Natural killer cell (primary cell): ENCODE data around the gene KNDC1. TPM values are rescaled to one million over a fixed set of nuclear protein-coding genes. Genes with fewer than 3 reads are reported as not detected.

ENCODE experiments used
- ATAC-seq, 3 donors: fragments of 150-1000 bp in 2 of 3; fragments of 200-7000 bp in 1 of 3; cut with Tn5 transposase; 1 replicate in 1 of 3; 2 replicates in 2 of 3; pipeline ENCODE4 v1.10.0; 2021; ENCODE audit warnings: mild to moderate bottlenecking in 2 of 3, moderate library complexity in 2 of 3
- DNase-seq, 2 donors: peaks; one replicate each; pipeline versions ENCODE4 v3.0.0 to v3.0.0-alpha.2; 2013 to 2021; ENCODE audit warnings: mixed read lengths in 1 of 2
- H3K27ac ChIP-seq: one replicate; pipeline ENCODE4 v1.5.1; 2013; ENCODE audit warnings: mild to moderate bottlenecking, low read length
- H3K27me3 ChIP-seq: one replicate; pipeline ENCODE4 v1.6.1; 2013; ENCODE audit warnings: low read length; ENCODE audit not compliant: control insufficient read depth, insufficient read depth
- H3K36me3 ChIP-seq: one replicate; pipeline ENCODE4 v1.6.1; 2013; ENCODE audit warnings: low read length; ENCODE audit not compliant: control insufficient read depth, insufficient read depth
- H3K4me1 ChIP-seq: one replicate; pipeline ENCODE4 v1.6.1; 2013; ENCODE audit warnings: low read length; ENCODE audit not compliant: control insufficient read depth, insufficient read depth
- H3K4me3 ChIP-seq: one replicate; pipeline ENCODE4 v1.5.1; 2013; ENCODE audit warnings: low read length
- H3K9me3 ChIP-seq: one replicate; pipeline ENCODE4 v1.6.1; 2013; ENCODE audit warnings: low read length; ENCODE audit not compliant: control insufficient read depth, insufficient read depth
- H3K27ac Mint-ChIP-seq, 2 donors: one replicate each; pipeline ENCODE4 v1.8.0; 2022; ENCODE audit warnings: mild to moderate bottlenecking in 2 of 2, mixed read lengths in 2 of 2, moderate library complexity in 1 of 2
- H3K27me3 Mint-ChIP-seq, 2 donors: one replicate each; pipeline ENCODE4 v1.8.0; 2022; ENCODE audit warnings: low read depth in 2 of 2, mixed read lengths in 2 of 2
- H3K36me3 Mint-ChIP-seq: one replicate; pipeline ENCODE4 v1.8.0; 2022; ENCODE audit warnings: mixed read lengths
- H3K4me1 Mint-ChIP-seq, 2 donors: one replicate each; pipeline ENCODE4 v1.8.0; 2022; ENCODE audit warnings: mixed read lengths in 2 of 2
- H3K4me3 Mint-ChIP-seq: one replicate; pipeline ENCODE4 v1.8.0; 2022; ENCODE audit warnings: mild to moderate bottlenecking, moderate library complexity, mixed read lengths
- H3K9me3 Mint-ChIP-seq, 2 donors: one replicate each; pipeline ENCODE4 v1.8.0; 2022; ENCODE audit warnings: mixed read lengths in 2 of 2
- WGBS: methylation state at CpG from one replicate; pipeline ENCODE4 v1.1.7; 2013; ENCODE audit warnings: missing lambda C conversion rate; ENCODE audit not compliant: insufficient coverage; 5-methylcytosine and 5-hydroxymethylcytosine counted together
- intact Hi-C: fragments of 100-400 bp; cut with micrococcal nuclease; formaldehyde crosslinking; loops from one replicate; pipeline ENCODE4 v1.14.2; 2022
- total RNA-seq, 4 donors: library from RNA; stranded (reverse); fragments of 120-200 nt in 1 of 4; gene quantifications; one replicate each; pipeline versions ENCODE4 v1.2.3 to v1.2.4, GENCODE V29; 2013 to 2022
- TF ChIP-seq, protein P1 (sequence below): fragments of 200-600 bp; IDR thresholded peaks from one replicate; pipeline ENCODE4 v1.8.0; 2022; ENCODE audit warnings: antibody characterized with exemption

KNDC1 gene
- total RNA-seq, 3 donors from 2014 or later (not counting 1 experiment from before 2014, with no cell fraction given) = 2.1 to 5.9 TPM; not detected in 1

- DNase-seq = no peak
- no peak for ATAC-seq
- Histone ChIP-seq H3K27me3 (no peaks in the 10 kb centered on the region), H3K36me3 (no peaks in the 10 kb centered on the region), H3K4me1 (no peaks in the 10 kb centered on the region), H3K27ac (no peak overlapping the region), H3K4me3 (no peak overlapping the region), H3K9me3 (no peaks in the 10 kb centered on the region)
- 88% methylated on average over 19 of the region's 19 CpGs for WGBS
- Mint-ChIP-seq H3K9me3 (peaks cover 0 to 6% of the 10 kb centered on the region in 2 donors), H3K27me3 (peaks cover 0 to 10% of the 10 kb centered on the region in 2 donors), H3K4me1 (no peaks in the 10 kb centered on the region), H3K27ac (no peak overlapping the region), H3K4me3 (no peak overlapping the region), H3K36me3 (no peaks in the 10 kb centered on the region)
- TF ChIP-seq, protein P1, sequence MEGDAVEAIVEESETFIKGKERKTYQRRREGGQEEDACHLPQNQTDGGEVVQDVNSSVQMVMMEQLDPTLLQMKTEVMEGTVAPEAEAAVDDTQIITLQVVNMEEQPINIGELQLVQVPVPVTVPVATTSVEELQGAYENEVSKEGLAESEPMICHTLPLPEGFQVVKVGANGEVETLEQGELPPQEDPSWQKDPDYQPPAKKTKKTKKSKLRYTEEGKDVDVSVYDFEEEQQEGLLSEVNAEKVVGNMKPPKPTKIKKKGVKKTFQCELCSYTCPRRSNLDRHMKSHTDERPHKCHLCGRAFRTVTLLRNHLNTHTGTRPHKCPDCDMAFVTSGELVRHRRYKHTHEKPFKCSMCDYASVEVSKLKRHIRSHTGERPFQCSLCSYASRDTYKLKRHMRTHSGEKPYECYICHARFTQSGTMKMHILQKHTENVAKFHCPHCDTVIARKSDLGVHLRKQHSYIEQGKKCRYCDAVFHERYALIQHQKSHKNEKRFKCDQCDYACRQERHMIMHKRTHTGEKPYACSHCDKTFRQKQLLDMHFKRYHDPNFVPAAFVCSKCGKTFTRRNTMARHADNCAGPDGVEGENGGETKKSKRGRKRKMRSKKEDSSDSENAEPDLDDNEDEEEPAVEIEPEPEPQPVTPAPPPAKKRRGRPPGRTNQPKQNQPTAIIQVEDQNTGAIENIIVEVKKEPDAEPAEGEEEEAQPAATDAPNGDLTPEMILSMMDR = no peak
- intact Hi-C loops = no loop called here
Measured at GRCh38 chr10:133195096-133195495, 35.1 kb downstream of the KNDC1 start.

- H3K36me3 Mint-ChIP-seq = no peaks in the 10 kb centered on the region
- H3K9me3 Mint-ChIP-seq = peaks cover 0 to 6% of the 10 kb centered on the region in 2 donors
- H3K36me3 ChIP-seq = no peaks in the 10 kb centered on the region
- no peaks in the 10 kb centered on the region for H3K27me3 ChIP-seq
- H3K27ac ChIP-seq = no peak overlapping the region
- no peak overlapping the region for H3K4me3 Mint-ChIP-seq
- H3K4me1 Mint-ChIP-seq = no peaks in the 10 kb centered on the region
- no peak overlapping the region for H3K4me3 ChIP-seq
- intact Hi-C loops = no loop called here
- no peak overlapping the region for H3K27ac Mint-ChIP-seq
- H3K9me3 ChIP-seq = no peaks in the 10 kb centered on the region
- no peak for ATAC-seq
- no peaks in the 10 kb centered on the region for H3K4me1 ChIP-seq
- TF ChIP-seq, protein P1 = no peak
- H3K27me3 Mint-ChIP-seq = peaks cover 0 to 10% of the 10 kb centered on the region in 2 donors
- DNase-seq = no peak
- 93% methylated on average over 23 of the region's 23 CpGs for WGBS
Measured at GRCh38 chr10:133195611-133196010, 35.6 kb downstream of the KNDC1 start.

GRCh38 chr10:133196221-133196915 is 36.3 kb downstream of the KNDC1 start:
- H3K27ac Mint-ChIP-seq = no peak overlapping the region
- no peak overlapping the region for H3K4me3 Mint-ChIP-seq
- 84% methylated on average over 24 of the region's 24 CpGs for WGBS
- Histone ChIP-seq H3K27ac (no peak overlapping the region), H3K36me3 (no peaks in the 10 kb centered on the region), H3K27me3 (no peaks in the 10 kb centered on the region), H3K9me3 (no peaks in the 10 kb centered on the region), H3K4me1 (no peaks in the 10 kb centered on the region), H3K4me3 (no peak overlapping the region)
- no peak for DNase-seq
- no peaks in the 10 kb centered on the region for H3K4me1 Mint-ChIP-seq
- intact Hi-C loops = no loop called here
- TF ChIP-seq, protein P1 = no peak
- ATAC-seq = no peak
- H3K36me3 Mint-ChIP-seq = no peaks in the 10 kb centered on the region
- H3K27me3 Mint-ChIP-seq = peaks cover 0 to 10% of the 10 kb centered on the region in 2 donors
- H3K9me3 Mint-ChIP-seq = peaks cover 0 to 6% of the 10 kb centered on the region in 2 donors
